Adipocyte (in vitro differentiated cells): ENCODE data around the gene TSPEAR.
"Not testable (repeated sequence)": the region's sequence is repeated elsewhere in the genome, so short reads cannot be mapped to it uniquely, and the experiment has no call there.

Source experiments
- DNase-seq: peaks from one replicate; pipeline ENCODE4 v3.0.0-alpha.2; 2015; ENCODE audit warnings: low read depth
- H3K27me3 ChIP-seq: replicated peaks from 2 replicates; pipeline ENCODE4 v1.7.0; 2013; ENCODE audit warnings: mild to moderate bottlenecking, low read length, moderate library complexity; ENCODE audit not compliant: control insufficient read depth, insufficient read depth
- H3K36me3 ChIP-seq: 2 replicates; pipeline ENCODE4 v1.7.0; 2013; ENCODE audit warnings: low read length, mild to moderate bottlenecking, moderate library complexity; ENCODE audit not compliant: control insufficient read depth, insufficient read depth, severe bottlenecking
- H3K4me1 ChIP-seq: 2 replicates; pipeline ENCODE4 v1.7.0; 2013; ENCODE audit warnings: mild to moderate bottlenecking, low read length, moderate library complexity; ENCODE audit not compliant: control insufficient read depth, insufficient read depth
- H3K4me3 ChIP-seq: 2 replicates; pipeline ENCODE4 v1.7.0; 2013; ENCODE audit warnings: mild to moderate bottlenecking, low read length, moderate library complexity
- H3K9ac ChIP-seq: 2 replicates; pipeline ENCODE4 v1.7.0; 2013; ENCODE audit warnings: mild to moderate bottlenecking, low read length, moderate library complexity
- H3K9me3 ChIP-seq: 2 replicates; pipeline ENCODE4 v1.7.0; 2013; ENCODE audit warnings: mild to moderate bottlenecking, low read length, moderate library complexity; ENCODE audit not compliant: control insufficient read depth

TSPEAR gene

GRCh38 chr21:44573630-44574456 is 137.5 kb downstream of the TSPEAR start, which contains the start of gene KRTAP10-4:
KRTAP10-4 (plus strand) TSS chr21:44573729; CDS start chr21:44573759, 30 bp downstream.
- not testable (repeated sequence) for DNase-seq, H3K9ac ChIP-seq, H3K4me1 ChIP-seq, H3K4me3 ChIP-seq, H3K36me3 ChIP-seq, H3K27me3 ChIP-seq
- H3K9me3 ChIP-seq = peaks cover 27% of the 10 kb centered on the region

GRCh38 chr21:44572959-44573583 is 138.3 kb downstream of the TSPEAR start:
- no peak for DNase-seq
- H3K9ac ChIP-seq = no peak overlapping the region
- H3K27me3 ChIP-seq = peaks cover 7% of the 10 kb centered on the region

GRCh38 chr21:44571844-44572782 is 139.3 kb downstream of the TSPEAR start:
- H3K27me3 ChIP-seq = peaks cover 7% of the 10 kb centered on the region
- no peaks in the 10 kb centered on the region for H3K4me1 ChIP-seq
- peaks cover 23% of the 10 kb centered on the region for H3K9me3 ChIP-seq
- no peak overlapping the region for H3K9ac ChIP-seq
- no peak overlapping the region for H3K4me3 ChIP-seq
- DNase-seq = no peak
- H3K36me3 ChIP-seq = no peaks in the 10 kb centered on the region

More at GRCh38 chr21:44572959-44573583, 138.3 kb downstream of the TSPEAR start:
- Histone ChIP-seq H3K9me3 (peaks cover 27% of the 10 kb centered on the region), H3K36me3 (no peaks in the 10 kb centered on the region), H3K4me1 (no peaks in the 10 kb centered on the region), H3K4me3 (no peak overlapping the region)

GRCh38 chr21:44571296-44571695 is 140.1 kb downstream of the TSPEAR start:
- Histone ChIP-seq H3K4me1 (no peaks in the 10 kb centered on the region), H3K9me3 (peaks cover 15% of the 10 kb centered on the region), H3K27me3 (peaks cover 7% of the 10 kb centered on the region), H3K36me3 (no peaks in the 10 kb centered on the region), H3K9ac (no peak overlapping the region), H3K4me3 (no peak overlapping the region)
- no peak for DNase-seq

GRCh38 chr21:44569861-44570517 is 141.4 kb downstream of the TSPEAR start:
- Histone ChIP-seq H3K9ac (no peak overlapping the region), H3K4me1 (no peaks in the 10 kb centered on the region), H3K4me3 (no peak overlapping the region), H3K9me3 (peaks cover 8% of the 10 kb centered on the region), H3K27me3 (peaks cover 7% of the 10 kb centered on the region), H3K36me3 (no peaks in the 10 kb centered on the region)
- DNase-seq = no peak

GRCh38 chr21:44568667-44569556 is 142.5 kb downstream of the TSPEAR start:
- H3K27me3 ChIP-seq = peaks cover 7% of the 10 kb centered on the region
- H3K4me3 ChIP-seq = no peak overlapping the region
- peaks cover 16% of the 10 kb centered on the region for H3K9me3 ChIP-seq
- no peak overlapping the region for H3K9ac ChIP-seq
- no peaks in the 10 kb centered on the region for H3K4me1 ChIP-seq
- H3K36me3 ChIP-seq = no peaks in the 10 kb centered on the region
- DNase-seq = no peak

GRCh38 chr21:44568261-44568660 is 143.1 kb downstream of the TSPEAR start:
- Histone ChIP-seq H3K4me3 (no peak overlapping the region), H3K9me3 (peaks cover 22% of the 10 kb centered on the region), H3K4me1 (no peaks in the 10 kb centered on the region), H3K9ac (no peak overlapping the region), H3K36me3 (no peaks in the 10 kb centered on the region), H3K27me3 (peaks cover 7% of the 10 kb centered on the region)
- DNase-seq = no peak

- H3K36me3 ChIP-seq = no peaks in the 10 kb centered on the region
- peaks cover 28% of the 10 kb centered on the region for H3K9me3 ChIP-seq
- no peaks in the 10 kb centered on the region for H3K4me1 ChIP-seq
- no peak for DNase-seq
- H3K27me3 ChIP-seq = peaks cover 7% of the 10 kb centered on the region
- H3K4me3 ChIP-seq = no peak overlapping the region
- no peak overlapping the region for H3K9ac ChIP-seq
Observed at GRCh38 chr21:44567481-44568171, 143.7 kb downstream of the TSPEAR start.

GRCh38 chr21:44566403-44566802 is 145.0 kb downstream of the TSPEAR start:
- DNase-seq = no peak
- Histone ChIP-seq H3K9me3 (peaks cover 24% of the 10 kb centered on the region), H3K4me1 (no peaks in the 10 kb centered on the region), H3K27me3 (peaks cover 7% of the 10 kb centered on the region), H3K4me3 (no peak overlapping the region), H3K9ac (no peak overlapping the region), H3K36me3 (no peaks in the 10 kb centered on the region)
